Neuron (in vitro differentiated cells): ENCODE measurements around the gene DPF3.

ENCODE experiments used
- H2AFZ ChIP-seq: one replicate; pipeline ENCODE4 v1.6.1; 2013; ENCODE audit warnings: low read depth, mild to moderate bottlenecking, inconsistent platforms, low read length, moderate library complexity
- H3K27me3 ChIP-seq: one replicate; pipeline ENCODE4 v1.6.1; 2013; ENCODE audit warnings: low read length; ENCODE audit not compliant: insufficient read depth
- H3K36me3 ChIP-seq: one replicate; pipeline ENCODE4 v1.6.1; 2013; ENCODE audit warnings: low read length; ENCODE audit not compliant: insufficient read depth
- H3K4me1 ChIP-seq: one replicate; pipeline ENCODE4 v1.6.1; 2013; ENCODE audit warnings: low read length; ENCODE audit not compliant: insufficient read depth
- H3K4me3 ChIP-seq: 2 replicates; pipeline ENCODE4 v1.5.1; 2013; ENCODE audit warnings: mild to moderate bottlenecking, low read length, moderate library complexity
- H3K9me3 ChIP-seq: one replicate; pipeline ENCODE4 v1.6.1; 2013; ENCODE audit warnings: low read length

Gene DPF3

GRCh38 chr14:72788972-72789728, 104.8 kb downstream of the DPF3 start:
- no peak overlapping the region for H3K4me3 ChIP-seq
- H3K9me3 ChIP-seq, result no peaks in the 10 kb centered on the region
- no peaks in the 10 kb centered on the region for H3K27me3 ChIP-seq
- H3K4me1 ChIP-seq, result no peaks in the 10 kb centered on the region
- no peaks in the 10 kb centered on the region for H3K36me3 ChIP-seq
- no peak overlapping the region for H2AFZ ChIP-seq

DNA sequence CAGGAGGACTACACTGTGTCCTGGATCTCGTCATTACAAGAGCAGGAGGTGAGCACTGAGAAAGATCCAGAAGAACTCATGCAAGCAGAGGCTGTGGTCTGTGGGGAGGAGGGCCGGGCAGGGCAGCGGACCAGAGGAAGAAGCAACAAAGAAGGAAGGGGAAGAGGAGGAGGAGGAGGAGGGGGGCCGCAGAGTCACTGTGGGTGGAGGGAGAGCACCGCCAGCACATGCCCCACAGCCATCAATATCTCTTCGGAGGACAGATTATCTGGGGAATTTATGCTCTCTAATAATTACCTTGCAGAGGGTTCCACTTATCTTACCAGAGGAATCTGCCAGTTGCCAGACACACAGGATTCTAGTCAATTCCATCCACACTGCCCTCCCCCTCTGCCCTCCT, 105.6 kb downstream of the DPF3 start:
- H3K4me1 ChIP-seq, result no peaks in the 10 kb centered on the region
- no peaks in the 10 kb centered on the region for H3K9me3 ChIP-seq
- no peaks in the 10 kb centered on the region for H3K36me3 ChIP-seq
- H2AFZ ChIP-seq, result no peak overlapping the region
- no peaks in the 10 kb centered on the region for H3K27me3 ChIP-seq
- H3K4me3 ChIP-seq, result no peak overlapping the region

GRCh38 chr14:72787841-72788240, 106.1 kb downstream of the DPF3 start:
- H3K4me3 ChIP-seq, result no peak overlapping the region

GRCh38 chr14:72786378-72787350, 107.2 kb downstream of the DPF3 start:
- no peaks in the 10 kb centered on the region for H3K9me3 ChIP-seq
- no peak overlapping the region for H2AFZ ChIP-seq
- no peaks in the 10 kb centered on the region for H3K36me3 ChIP-seq
- H3K4me3 ChIP-seq, result no peak overlapping the region
- H3K4me1 ChIP-seq, result no peaks in the 10 kb centered on the region
- no peaks in the 10 kb centered on the region for H3K27me3 ChIP-seq

More at GRCh38 chr14:72787841-72788240, 106.1 kb downstream of the DPF3 start:
- Histone ChIP-seq H3K9me3 (no peaks in the 10 kb centered on the region), H3K4me1 (no peaks in the 10 kb centered on the region), H2AFZ (no peak overlapping the region), H3K27me3 (no peaks in the 10 kb centered on the region), H3K36me3 (no peaks in the 10 kb centered on the region)

- Histone ChIP-seq H3K27me3 (no peaks in the 10 kb centered on the region), H3K9me3 (no peaks in the 10 kb centered on the region), H3K36me3 (no peaks in the 10 kb centered on the region), H3K4me3 (no peak overlapping the region), H2AFZ (no peak overlapping the region), H3K4me1 (no peaks in the 10 kb centered on the region)
Measured at GRCh38 chr14:72783741-72784140, 110.2 kb downstream of the DPF3 start.

GRCh38 chr14:72782817-72783216, 111.1 kb downstream of the DPF3 start:
- no peaks in the 10 kb centered on the region for H3K27me3 ChIP-seq
- no peaks in the 10 kb centered on the region for H3K9me3 ChIP-seq
- H2AFZ ChIP-seq, result no peak overlapping the region
- H3K4me1 ChIP-seq, result no peaks in the 10 kb centered on the region
- no peak overlapping the region for H3K4me3 ChIP-seq
- no peaks in the 10 kb centered on the region for H3K36me3 ChIP-seq

GRCh38 chr14:72781561-72782508, 112.1 kb downstream of the DPF3 start:
- Histone ChIP-seq H3K36me3 (no peaks in the 10 kb centered on the region), H2AFZ (no peak overlapping the region), H3K9me3 (no peaks in the 10 kb centered on the region), H3K4me3 (no peak overlapping the region), H3K27me3 (no peaks in the 10 kb centered on the region), H3K4me1 (no peaks in the 10 kb centered on the region)

GRCh38 chr14:72780751-72781150, 113.2 kb downstream of the DPF3 start:
- no peak overlapping the region for H3K4me3 ChIP-seq

DNA sequence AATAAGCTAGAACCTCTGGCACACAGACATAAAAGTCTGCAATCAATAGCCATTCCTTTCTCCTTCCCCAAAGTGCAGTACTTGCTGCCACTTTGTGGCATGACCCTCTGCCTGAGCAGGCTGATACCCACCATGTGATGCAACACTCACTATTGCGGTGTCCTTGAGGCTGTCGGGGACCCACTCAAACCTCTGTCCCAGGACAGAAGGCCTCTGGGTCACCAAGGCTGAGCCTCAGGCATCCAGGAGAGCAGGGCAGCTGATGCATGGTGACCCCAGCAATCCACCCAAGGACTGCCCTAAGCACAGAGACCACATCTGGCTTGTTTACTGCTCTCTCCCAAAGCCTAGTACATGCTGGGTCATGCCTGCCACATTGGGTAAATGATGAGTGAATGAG, 114.2 kb downstream of the DPF3 start:
- no peaks in the 10 kb centered on the region for H3K4me1 ChIP-seq
- no peaks in the 10 kb centered on the region for H3K27me3 ChIP-seq
- H2AFZ ChIP-seq, result no peak overlapping the region
- H3K9me3 ChIP-seq, result no peaks in the 10 kb centered on the region
- H3K4me3 ChIP-seq, result no peak overlapping the region
- H3K36me3 ChIP-seq, result no peaks in the 10 kb centered on the region

More at GRCh38 chr14:72780751-72781150, 113.2 kb downstream of the DPF3 start:
- Histone ChIP-seq H3K36me3 (no peaks in the 10 kb centered on the region), H3K9me3 (no peaks in the 10 kb centered on the region), H2AFZ (no peak overlapping the region), H3K27me3 (no peaks in the 10 kb centered on the region), H3K4me1 (no peaks in the 10 kb centered on the region)

- H3K4me1 ChIP-seq, result no peaks in the 10 kb centered on the region
- H3K27me3 ChIP-seq, result no peaks in the 10 kb centered on the region
- no peak overlapping the region for H3K4me3 ChIP-seq
- no peaks in the 10 kb centered on the region for H3K36me3 ChIP-seq
- no peaks in the 10 kb centered on the region for H3K9me3 ChIP-seq
- no peak overlapping the region for H2AFZ ChIP-seq
Measured at GRCh38 chr14:72777636-72778035, 116.3 kb downstream of the DPF3 start.

DNA sequence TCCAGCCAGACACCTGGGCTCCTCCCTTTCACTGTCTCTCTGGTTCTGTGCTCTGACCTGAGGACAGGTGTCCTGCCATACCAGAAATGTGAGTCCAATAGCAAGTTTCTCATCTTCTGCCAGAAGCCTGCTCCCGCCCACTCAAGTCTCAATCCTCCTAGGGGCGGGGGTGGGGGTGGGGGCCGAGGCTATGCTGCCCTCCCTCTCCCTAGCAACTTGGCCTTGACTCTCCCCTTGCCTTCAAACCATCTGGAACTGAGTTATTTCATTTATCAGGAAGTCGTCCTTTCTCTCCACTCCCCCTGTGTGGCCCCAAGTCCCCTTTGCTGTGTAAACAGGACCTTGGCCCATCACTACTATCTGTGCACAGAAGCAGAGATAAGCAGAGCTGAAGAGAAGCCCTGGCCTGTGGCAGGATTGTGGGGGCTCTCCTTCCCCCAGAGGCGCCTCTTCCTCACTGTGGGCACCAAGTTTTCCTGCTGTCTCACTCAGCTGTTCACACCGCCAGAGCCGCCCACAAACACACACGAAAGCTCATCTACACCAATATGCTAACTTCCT, 117.1 kb downstream of the DPF3 start:
- Histone ChIP-seq H3K9me3 (no peaks in the 10 kb centered on the region), H3K4me1 (no peaks in the 10 kb centered on the region), H3K27me3 (no peaks in the 10 kb centered on the region), H2AFZ (no peak overlapping the region), H3K36me3 (no peaks in the 10 kb centered on the region), H3K4me3 (no peak overlapping the region)

GRCh38 chr14:72775923-72776554, 117.9 kb downstream of the DPF3 start:
- H3K36me3 ChIP-seq, result no peaks in the 10 kb centered on the region
- H3K27me3 ChIP-seq, result no peaks in the 10 kb centered on the region
- H3K4me1 ChIP-seq, result no peaks in the 10 kb centered on the region
- H2AFZ ChIP-seq, result no peak overlapping the region
- H3K9me3 ChIP-seq, result no peaks in the 10 kb centered on the region
- no peak overlapping the region for H3K4me3 ChIP-seq
